ENCODE results near the gene SORCS2.

DNA sequence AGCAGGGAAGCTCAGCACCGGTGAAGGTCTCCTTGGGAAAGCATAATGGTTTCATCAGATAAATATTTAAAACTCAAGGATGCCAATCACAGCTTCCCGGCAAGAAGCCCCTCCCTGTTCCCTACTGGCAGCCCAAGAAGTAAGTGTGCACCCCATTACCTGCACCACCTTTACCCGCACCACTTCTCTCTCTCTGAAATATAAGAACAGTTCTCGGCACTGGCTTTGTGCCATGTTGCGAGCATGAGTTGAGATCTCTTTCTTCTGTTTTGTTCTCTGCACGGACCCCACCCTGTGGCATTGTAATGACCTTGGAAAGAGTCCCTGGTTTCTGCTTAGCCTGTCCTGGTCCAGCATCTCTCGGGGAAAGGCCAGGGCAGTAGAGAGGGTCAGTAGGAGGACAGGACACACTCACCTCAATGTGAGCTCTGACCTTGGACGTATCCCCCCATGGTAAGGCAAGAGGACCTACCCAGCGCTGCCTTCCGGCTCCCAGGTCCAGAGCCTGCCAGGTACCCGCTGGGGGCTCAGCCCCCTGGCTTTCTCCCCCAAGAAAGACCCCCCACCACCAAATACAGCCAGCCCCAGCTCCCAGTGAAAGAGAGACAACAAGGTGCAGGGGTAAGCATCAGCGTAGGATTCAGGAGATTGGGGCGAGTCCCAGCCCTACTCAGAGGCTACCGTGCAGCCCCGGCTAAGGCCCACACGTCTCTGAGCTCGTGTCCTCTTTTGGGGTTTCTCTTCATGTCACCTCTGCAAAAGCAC is 161.7 kb downstream of the SORCS2 start:
- TF ChIP-seq, protein P1, sequence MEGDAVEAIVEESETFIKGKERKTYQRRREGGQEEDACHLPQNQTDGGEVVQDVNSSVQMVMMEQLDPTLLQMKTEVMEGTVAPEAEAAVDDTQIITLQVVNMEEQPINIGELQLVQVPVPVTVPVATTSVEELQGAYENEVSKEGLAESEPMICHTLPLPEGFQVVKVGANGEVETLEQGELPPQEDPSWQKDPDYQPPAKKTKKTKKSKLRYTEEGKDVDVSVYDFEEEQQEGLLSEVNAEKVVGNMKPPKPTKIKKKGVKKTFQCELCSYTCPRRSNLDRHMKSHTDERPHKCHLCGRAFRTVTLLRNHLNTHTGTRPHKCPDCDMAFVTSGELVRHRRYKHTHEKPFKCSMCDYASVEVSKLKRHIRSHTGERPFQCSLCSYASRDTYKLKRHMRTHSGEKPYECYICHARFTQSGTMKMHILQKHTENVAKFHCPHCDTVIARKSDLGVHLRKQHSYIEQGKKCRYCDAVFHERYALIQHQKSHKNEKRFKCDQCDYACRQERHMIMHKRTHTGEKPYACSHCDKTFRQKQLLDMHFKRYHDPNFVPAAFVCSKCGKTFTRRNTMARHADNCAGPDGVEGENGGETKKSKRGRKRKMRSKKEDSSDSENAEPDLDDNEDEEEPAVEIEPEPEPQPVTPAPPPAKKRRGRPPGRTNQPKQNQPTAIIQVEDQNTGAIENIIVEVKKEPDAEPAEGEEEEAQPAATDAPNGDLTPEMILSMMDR (IDR thresholded peaks at IDR 0.05), result no peak
- TF ChIP-seq POLR2AphosphoS5 (IDR thresholded peaks at IDR 0.05), result no peak

All from breast epithelium (tissue), 3 donors.